Raji (cell line): ENCODE data around the gene LUZP2.

Experiments used
- POLR2A ChIP-seq: IDR thresholded peaks from 2 replicates; pipeline ENCODE4 v1.6.1; 2011; ENCODE audit warnings: low read depth, low read length, control low read depth; ENCODE audit not compliant: insufficient read depth

Gene LUZP2

GRCh38 chr11:24496736-24497725, at the start of gene LUZP2:
TSS of gene LUZP2 (plus strand) at chr11:24497053.
- TF ChIP-seq POLR2A = no peak

- TF ChIP-seq POLR2A = no peak
Measured at GRCh38 chr11:24453129-24453718, 43.6 kb upstream of the LUZP2 start.

- no peak for TF ChIP-seq POLR2A
Measured at GRCh38 chr11:24457985-24458384, 38.9 kb upstream of the LUZP2 start.

GRCh38 chr11:24470431-24470830, 26.4 kb upstream of the LUZP2 start:
- TF ChIP-seq POLR2A = no peak

GRCh38 chr11:24471084-24471483, 25.8 kb upstream of the LUZP2 start:
- no peak for TF ChIP-seq POLR2A

- TF ChIP-seq POLR2A = no peak
Measured at GRCh38 chr11:24478718-24479117, 18.1 kb upstream of the LUZP2 start.

- no peak for TF ChIP-seq POLR2A
Measured at GRCh38 chr11:24489477-24489876, 7.4 kb upstream of the LUZP2 start.

- TF ChIP-seq POLR2A = no peak
Measured at GRCh38 chr11:24496386-24496735, 492 bp upstream of the LUZP2 start.

GRCh38 chr11:24497831-24498230, 978 bp downstream of the LUZP2 start:
- no peak for TF ChIP-seq POLR2A

GRCh38 chr11:24502425-24502824, 5.6 kb downstream of the LUZP2 start:
- no peak for TF ChIP-seq POLR2A

GRCh38 chr11:24509114-24509513, 12.3 kb downstream of the LUZP2 start:
- no peak for TF ChIP-seq POLR2A

- no peak for TF ChIP-seq POLR2A
Measured at GRCh38 chr11:24511511-24511910, 14.7 kb downstream of the LUZP2 start.

- TF ChIP-seq POLR2A = no peak
Measured at GRCh38 chr11:24513479-24514218, 16.8 kb downstream of the LUZP2 start.

- no peak for TF ChIP-seq POLR2A
Measured at GRCh38 chr11:24514219-24514594, 17.4 kb downstream of the LUZP2 start.

- TF ChIP-seq POLR2A = no peak
Measured at GRCh38 chr11:24515632-24516031, 18.8 kb downstream of the LUZP2 start.

GRCh38 chr11:24516638-24517037, 19.8 kb downstream of the LUZP2 start:
- TF ChIP-seq POLR2A = no peak

GRCh38 chr11:24521601-24522000, 24.7 kb downstream of the LUZP2 start:
- TF ChIP-seq POLR2A = no peak
